Measurements from ENCODE around the gene YIPF1.

GRCh38 chr1:53804181-53804580 is 85.4 kb downstream of the YIPF1 start:
- TF ChIP-seq SIX5 (IDR thresholded peaks at IDR 0.05; ENCODE audit: low read depth, low read length, severe bottlenecking) (no peak), TCF7 (IDR thresholded peaks at IDR 0.05; ENCODE audit: borderline replicate concordance) (no peak), ZZZ3 (IDR thresholded peaks at IDR 0.05; ENCODE audit: control insufficient read depth, insufficient read length, low read depth) (no peak), EGR1 (IDR thresholded peaks at IDR 0.05; ENCODE audit: borderline replicate concordance in 1 of 2, low read depth in 2 of 2, low read length in 2 of 2) (no peak), YY1 (IDR thresholded peaks at IDR 0.05; ENCODE audit: low read depth, low read length) (no peak), E4F1 (IDR thresholded peaks at IDR 0.05; ENCODE audit: borderline replicate concordance, partially characterized antibody) (no peak), RAD21 (IDR thresholded peaks at IDR 0.05; ENCODE audit: insufficient read depth, low read depth, low read length) (no peak), NFYA (IDR thresholded peaks at IDR 0.05; ENCODE audit: borderline replicate concordance, low read depth, low read length) (no peak), ASH2L (IDR thresholded peaks at IDR 0.05; ENCODE audit: borderline replicate concordance, low read depth) (no peak), IKZF1 (conservative IDR thresholded peaks at IDR 0.05) (no peak)
- TF ChIP-seq, protein P1, sequence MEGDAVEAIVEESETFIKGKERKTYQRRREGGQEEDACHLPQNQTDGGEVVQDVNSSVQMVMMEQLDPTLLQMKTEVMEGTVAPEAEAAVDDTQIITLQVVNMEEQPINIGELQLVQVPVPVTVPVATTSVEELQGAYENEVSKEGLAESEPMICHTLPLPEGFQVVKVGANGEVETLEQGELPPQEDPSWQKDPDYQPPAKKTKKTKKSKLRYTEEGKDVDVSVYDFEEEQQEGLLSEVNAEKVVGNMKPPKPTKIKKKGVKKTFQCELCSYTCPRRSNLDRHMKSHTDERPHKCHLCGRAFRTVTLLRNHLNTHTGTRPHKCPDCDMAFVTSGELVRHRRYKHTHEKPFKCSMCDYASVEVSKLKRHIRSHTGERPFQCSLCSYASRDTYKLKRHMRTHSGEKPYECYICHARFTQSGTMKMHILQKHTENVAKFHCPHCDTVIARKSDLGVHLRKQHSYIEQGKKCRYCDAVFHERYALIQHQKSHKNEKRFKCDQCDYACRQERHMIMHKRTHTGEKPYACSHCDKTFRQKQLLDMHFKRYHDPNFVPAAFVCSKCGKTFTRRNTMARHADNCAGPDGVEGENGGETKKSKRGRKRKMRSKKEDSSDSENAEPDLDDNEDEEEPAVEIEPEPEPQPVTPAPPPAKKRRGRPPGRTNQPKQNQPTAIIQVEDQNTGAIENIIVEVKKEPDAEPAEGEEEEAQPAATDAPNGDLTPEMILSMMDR (IDR thresholded peaks at IDR 0.05 in 2 of 3, conservative IDR thresholded peaks at IDR 0.05 in 1 of 3; ENCODE audit: control insufficient read depth in 2 of 3, extremely low read depth in 1 of 3, insufficient read depth in 1 of 3, low read depth in 3 of 3, low read length in 3 of 3), result no peak
